ENCODE data around the gene CUL4A. TPM values are rescaled to one million over a fixed set of nuclear protein-coding genes. Genes with fewer than 3 reads are reported as not detected.

Gene CUL4A
- polyA plus RNA-seq, 4 donors, result 68.9 to 91.5 (median 83.5) TPM

- DNase-seq (ENCODE audit: low read depth in 4 of 4, low spot score in 2 of 4), result no peak
These were observed 2.0 kb upstream of the CUL4A start for GRCh38 chr13:113207460-113207859.

DNA sequence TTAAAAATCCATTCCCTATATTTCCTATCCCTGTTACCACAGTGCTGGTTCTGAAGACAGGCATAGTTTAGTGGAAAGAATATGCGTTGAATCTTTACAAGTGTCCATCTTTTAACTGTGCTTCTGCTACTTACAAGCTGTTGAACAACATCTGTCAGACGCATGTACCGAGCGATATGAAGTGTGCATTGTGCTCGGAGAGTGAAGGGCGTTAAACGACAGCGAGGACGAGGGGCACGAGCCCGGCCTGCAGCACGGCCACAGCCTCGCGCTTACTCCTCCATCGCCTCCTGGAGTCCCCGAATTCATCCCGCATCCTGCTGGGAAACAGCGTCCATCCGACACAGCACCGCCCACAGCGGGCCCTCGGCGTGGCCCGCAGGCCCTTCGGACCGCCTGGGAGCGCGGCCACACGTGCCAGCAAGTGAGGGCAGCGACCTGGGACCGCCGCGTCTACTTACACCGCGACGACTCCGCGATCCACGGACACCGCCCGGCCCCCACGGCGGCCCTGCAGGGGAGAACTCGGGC is 1.5 kb upstream of the CUL4A start:
- DNase-seq (ENCODE audit: low read depth in 4 of 4, low spot score in 2 of 4), result no peak

- DNase-seq (ENCODE audit: low read depth in 4 of 4, low spot score in 2 of 4), result peak; percentile 78 to 86 (median 82)
These were observed 735 bp upstream of the CUL4A start, which contains the start of gene PCID2 for GRCh38 chr13:113208421-113209335. Gene PCID2, minus strand, starts transcription at chr13:113208669. Its CDS starts 35 bp downstream, at chr13:113208634.

GRCh38 chr13:113209759-113210421 is 477 bp downstream of the CUL4A start:
- DNase-seq (ENCODE audit: low read depth in 4 of 4, low spot score in 2 of 4), result peak in 1 of 4 donors; percentile 10

DNA sequence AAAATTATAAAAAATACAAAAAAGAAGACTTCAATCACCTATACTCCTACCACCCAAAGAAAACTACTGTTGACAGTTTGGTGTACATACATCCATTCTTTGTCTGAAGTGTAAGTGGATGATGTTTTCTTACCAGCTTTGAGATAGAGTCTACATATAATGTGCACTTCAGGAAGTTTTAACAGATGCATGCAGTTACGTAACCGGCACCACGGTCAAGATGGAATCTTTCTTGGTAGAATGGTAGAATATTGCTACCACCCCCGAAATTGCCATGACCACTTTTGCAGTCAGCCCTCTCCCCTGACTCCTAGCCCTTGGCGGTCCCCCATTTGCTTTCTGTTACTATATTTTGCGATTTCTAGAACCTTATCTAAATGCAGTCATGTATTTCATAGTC is 1.4 kb downstream of the CUL4A start:
- DNase-seq (ENCODE audit: low read depth in 4 of 4, low spot score in 2 of 4), result no peak

GRCh38 chr13:113211774-113212173 is 2.4 kb downstream of the CUL4A start:
- no peak for DNase-seq (ENCODE audit: low read depth in 4 of 4, low spot score in 2 of 4)

DNA sequence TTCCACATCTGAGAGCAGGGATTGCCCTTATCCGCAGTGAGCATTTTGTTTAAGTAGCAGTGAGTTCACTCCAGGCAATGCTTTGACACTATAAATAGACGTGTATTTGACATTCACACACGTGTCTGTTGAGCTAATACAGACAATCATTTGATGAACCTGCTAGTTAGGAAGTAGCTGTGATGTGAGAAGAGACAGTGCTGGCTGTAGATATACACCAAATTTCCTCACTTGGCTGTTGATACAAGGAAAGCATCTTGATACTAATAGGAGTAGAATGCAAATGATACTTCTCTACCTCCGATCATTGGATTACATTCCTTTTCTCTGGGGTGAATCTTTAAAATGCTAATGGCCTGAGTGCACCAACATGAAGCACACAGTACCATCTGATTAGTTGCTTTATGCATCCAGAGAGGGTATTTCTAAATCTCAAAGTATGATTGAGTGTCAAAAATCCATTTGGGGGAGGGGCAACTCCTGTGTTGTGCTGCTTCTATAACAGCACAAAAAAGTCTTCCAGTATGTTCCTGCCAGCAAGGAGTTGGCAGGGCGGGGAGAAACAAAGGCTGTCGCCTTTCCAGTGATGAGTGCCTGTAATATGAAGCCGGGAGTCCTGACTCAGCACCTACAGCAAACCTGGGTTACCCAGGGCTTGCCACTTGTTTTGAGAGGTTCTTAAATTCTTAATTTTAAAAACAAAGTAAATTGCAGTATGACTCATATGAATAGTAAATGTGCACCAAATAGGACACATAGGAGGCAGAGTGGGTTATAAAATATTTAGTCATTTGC is 7.0 kb downstream of the CUL4A start:
- DNase-seq (ENCODE audit: low read depth in 4 of 4, low spot score in 2 of 4), result no peak

- no peak for DNase-seq (ENCODE audit: low read depth in 4 of 4, low spot score in 2 of 4)
These were observed 9.2 kb downstream of the CUL4A start for GRCh38 chr13:113218586-113218985.

DNA sequence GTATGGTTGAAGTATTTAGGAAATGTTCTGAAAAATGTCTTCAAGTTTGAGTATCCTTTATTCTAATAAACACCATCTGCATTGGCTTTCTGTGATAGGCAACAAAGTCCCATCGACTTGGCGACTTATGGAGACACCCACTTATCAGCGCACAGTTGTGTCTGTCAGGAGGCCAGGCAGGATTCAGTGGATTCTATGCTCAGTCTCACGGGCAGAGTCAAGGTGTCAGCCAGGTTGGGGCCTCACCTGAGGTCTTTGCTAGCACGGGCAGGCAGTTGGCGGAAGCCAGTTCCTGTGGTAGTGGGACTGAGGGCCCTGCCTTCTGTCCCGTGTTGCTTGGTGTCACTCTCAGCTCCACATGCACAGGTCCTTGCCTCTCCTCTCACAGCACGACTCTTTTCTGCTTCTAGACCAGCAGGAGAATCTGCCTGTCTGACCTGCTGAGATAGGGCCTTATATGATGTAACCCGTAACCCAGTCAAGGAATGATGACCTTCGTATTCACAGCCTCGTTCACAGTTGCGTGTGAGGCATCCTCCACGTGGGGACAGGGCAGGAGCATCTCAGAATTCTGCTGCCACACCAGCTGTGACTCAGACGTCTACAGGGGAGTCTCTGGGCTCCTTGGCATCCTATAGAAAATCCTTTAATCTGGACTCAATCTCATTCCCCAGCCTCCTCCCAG is 10.0 kb downstream of the CUL4A start:
- DNase-seq (ENCODE audit: low read depth in 4 of 4, low spot score in 2 of 4), result no peak

- DNase-seq (ENCODE audit: low read depth in 4 of 4, low spot score in 2 of 4), result no peak
These were observed 10.8 kb downstream of the CUL4A start for GRCh38 chr13:113220141-113220598.

GRCh38 chr13:113220877-113221276 is 11.5 kb downstream of the CUL4A start:
- no peak for DNase-seq (ENCODE audit: low read depth in 4 of 4, low spot score in 2 of 4)

DNA sequence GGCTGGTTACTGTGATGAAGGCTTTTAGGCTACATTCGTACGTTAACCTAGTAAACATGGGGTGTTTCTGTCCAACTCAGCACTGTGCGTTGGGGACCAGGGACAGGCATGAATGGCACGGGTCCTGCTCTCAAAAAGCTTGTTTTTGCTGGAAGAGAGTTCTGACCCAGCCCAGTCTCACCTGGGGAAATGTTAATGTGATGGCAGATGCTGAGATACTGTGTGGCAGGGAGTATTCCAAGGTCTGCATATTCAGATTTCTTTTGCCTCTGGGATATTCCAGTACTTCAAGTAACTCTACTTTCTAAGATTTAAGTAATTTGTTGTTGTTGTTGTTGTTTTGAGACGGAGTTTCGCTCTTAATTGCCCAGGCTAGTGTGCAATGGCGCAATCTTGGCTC is 13.7 kb downstream of the CUL4A start:
- no peak for DNase-seq (ENCODE audit: low read depth in 4 of 4, low spot score in 2 of 4)

DNA sequence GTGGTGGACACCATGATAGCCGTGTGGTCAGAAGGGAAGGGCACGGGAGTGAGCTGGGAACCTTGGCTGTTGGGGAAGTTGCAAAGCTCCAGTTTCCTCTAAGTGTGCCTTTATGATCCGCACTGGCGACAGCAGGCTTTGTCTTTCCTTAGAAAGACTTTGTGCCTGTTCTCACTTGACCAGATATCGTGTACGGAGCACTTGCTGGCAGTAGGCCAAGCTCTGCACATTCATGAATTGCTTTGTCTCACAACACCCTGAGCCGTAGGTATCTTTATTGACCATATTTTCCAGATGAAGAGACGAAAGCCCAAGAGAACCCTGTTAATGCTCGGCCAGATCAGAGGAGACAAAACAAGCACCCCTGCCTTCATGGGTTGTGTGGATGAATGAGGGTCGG is 15.1 kb downstream of the CUL4A start:
- no peak for DNase-seq (ENCODE audit: low read depth in 4 of 4, low spot score in 2 of 4)

DNA sequence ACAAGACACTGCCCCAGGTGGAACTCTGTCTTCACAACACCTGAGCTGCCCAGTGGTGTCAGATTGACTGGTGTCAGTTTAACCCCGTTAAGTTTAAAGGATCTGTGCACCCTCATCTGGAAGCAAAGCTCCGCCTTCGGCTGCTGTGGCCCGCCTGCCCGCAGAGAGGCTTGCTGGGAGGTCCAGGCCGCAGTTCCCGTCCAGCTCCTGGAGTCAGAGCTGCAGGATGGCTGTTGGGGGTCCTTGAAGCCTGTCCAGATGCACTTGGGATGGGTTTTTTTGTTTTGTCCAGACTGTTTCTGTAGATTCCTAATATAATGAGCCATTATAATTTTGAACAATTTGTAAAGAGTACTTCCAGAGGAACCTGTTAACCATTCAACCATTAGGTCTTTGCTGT is 16.1 kb downstream of the CUL4A start:
- DNase-seq (ENCODE audit: low read depth in 4 of 4, low spot score in 2 of 4), result no peak

DNA sequence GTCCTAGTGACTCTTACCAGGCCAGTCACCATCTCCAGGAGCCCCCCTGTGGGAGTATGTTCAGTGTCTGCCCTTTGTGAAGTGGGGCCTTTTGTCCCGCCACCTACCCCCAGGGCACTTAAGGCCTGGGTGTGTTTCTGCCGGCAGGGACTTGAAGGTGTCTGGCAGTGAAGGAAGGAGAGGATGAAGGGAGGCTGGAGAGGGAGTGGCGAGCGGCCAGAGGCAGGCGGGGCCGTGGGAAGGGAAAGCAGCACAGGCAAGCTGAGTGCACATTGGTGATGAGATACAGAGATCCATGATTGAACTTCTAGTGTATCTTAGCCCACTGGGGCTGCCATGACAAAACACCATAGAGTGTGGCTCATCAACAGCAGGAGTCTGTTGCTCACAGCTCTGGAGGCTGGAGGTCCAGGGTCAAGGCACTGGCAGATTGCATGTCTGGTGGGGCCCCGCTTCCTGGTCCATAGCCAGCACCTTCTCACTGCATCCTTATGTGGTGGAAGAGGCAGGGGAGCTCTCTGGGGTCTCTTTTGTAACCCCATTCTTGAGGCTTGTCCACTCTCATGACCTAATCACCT is 17.5 kb downstream of the CUL4A start:
- no peak for DNase-seq (ENCODE audit: low read depth in 4 of 4, low spot score in 2 of 4)

GRCh38 chr13:113229161-113229560 is 19.7 kb downstream of the CUL4A start:
- DNase-seq (ENCODE audit: low read depth in 4 of 4, low spot score in 2 of 4), result peak in 1 of 4 donors; percentile 16

GRCh38 chr13:113229791-113230190 is 20.4 kb downstream of the CUL4A start:
- DNase-seq (ENCODE audit: low read depth in 4 of 4, low spot score in 2 of 4), result no peak

DNA sequence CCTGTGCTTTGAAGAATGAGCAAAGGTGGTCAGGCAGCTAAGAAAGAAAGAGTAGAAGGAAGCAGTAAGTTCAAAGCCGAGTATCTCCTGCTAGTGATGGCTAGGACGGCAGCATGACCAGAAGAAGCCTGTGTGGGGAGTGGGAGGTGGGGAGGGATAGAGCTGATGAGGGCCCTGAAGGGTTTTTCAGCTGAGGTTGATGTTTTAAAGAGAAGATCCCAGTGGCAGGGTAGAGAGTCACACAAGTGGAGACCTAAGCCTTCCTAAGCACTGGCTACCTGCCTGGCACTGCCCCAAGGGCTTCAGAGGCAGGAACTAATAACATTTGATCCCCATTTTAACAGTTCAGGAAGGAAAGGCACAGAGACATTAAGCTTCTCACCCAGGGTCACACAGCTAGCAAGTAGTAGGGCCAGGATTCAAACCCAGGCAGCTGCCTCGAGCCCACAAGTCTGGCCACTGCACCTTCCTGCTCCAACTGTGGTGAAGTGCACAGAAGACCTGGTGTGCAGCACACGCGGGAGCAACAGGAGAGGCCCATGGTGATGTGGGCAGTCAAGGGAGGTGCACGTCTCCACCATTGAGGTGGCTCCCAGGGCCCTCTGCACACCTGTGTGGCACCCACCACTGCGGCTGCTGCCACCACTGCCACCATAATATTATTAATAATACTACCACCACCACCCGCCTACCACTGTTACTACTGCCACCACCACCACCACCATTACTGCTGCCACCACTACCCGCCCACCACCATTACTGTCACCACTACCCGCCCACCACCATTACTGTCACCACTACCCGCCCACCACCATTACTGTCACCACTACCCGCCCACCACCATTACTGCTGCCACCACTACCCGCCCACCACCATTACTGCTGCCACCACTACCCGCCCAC is 22.1 kb downstream of the CUL4A start:
- DNase-seq (ENCODE audit: low read depth in 4 of 4, low spot score in 2 of 4), result no peak

Data from left renal cortex interstitium (tissue), 4 donors.